Epithelial cell of esophagus (primary cell): Measurements from ENCODE around the gene PAK5.

Experiments used
- DNase-seq: peaks from one replicate; pipeline ENCODE4 v3.0.0; 2010; ENCODE audit warnings: low read depth
- H3K4me3 ChIP-seq: 2 replicates; pipeline ENCODE4 v1.5.1; 2011; ENCODE audit warnings: mild to moderate bottlenecking, low read length, control low read depth
- CTCF ChIP-seq: IDR thresholded peaks from 2 replicates; pipeline ENCODE4 v1.5.1; 2011; ENCODE audit warnings: low read depth, mild to moderate bottlenecking, low read length, control low read depth, inconsistent platforms; ENCODE audit not compliant: insufficient read depth; ENCODE audit errors: missing control alignments

The PAK5 gene

GRCh38 chr20:9510911-9511310 is 328.0 kb downstream of the PAK5 start:
- H3K4me3 ChIP-seq = no peak overlapping the region
- TF ChIP-seq CTCF = no peak
- DNase-seq = no peak

GRCh38 chr20:9509246-9509645 is 329.6 kb downstream of the PAK5 start:
- H3K4me3 ChIP-seq = no peak overlapping the region
- no peak for TF ChIP-seq CTCF
- no peak for DNase-seq

DNA sequence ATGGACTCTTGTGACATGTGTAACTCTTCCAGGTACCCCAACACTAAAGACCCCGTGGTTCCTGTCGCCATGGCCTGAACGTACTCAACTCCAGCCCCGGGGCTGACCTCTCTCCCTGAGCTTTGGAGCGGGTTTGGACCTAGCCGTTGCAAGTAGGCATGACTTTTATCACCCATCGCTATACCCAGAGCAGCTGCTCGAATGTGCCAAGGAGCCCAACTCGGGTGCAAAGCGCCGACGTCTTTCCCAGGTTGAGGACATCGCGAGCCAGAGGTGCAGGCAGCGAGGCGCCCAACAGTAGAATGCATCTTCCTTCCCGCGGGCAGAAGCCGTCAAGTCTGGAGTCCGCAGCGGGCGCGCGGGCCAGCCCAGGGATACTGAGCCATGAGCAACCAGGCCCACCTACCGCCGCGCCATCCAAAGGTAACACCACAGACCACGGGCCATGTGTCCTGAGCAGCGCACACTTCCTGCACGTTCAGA is 330.1 kb downstream of the PAK5 start:
- DNase-seq = no peak
- no peak for TF ChIP-seq CTCF
- H3K4me3 ChIP-seq = no peak overlapping the region

- DNase-seq = no peak
- no peak overlapping the region for H3K4me3 ChIP-seq
- no peak for TF ChIP-seq CTCF
These were observed 330.6 kb downstream of the PAK5 start for GRCh38 chr20:9508240-9508661.

- no peak for DNase-seq
- H3K4me3 ChIP-seq = no peak overlapping the region
- no peak for TF ChIP-seq CTCF
These were observed 331.2 kb downstream of the PAK5 start for GRCh38 chr20:9507544-9508239.

GRCh38 chr20:9506964-9507369 is 331.9 kb downstream of the PAK5 start:
- H3K4me3 ChIP-seq = no peak overlapping the region
- TF ChIP-seq CTCF = no peak
- DNase-seq = no peak

GRCh38 chr20:9506280-9506821 is 332.5 kb downstream of the PAK5 start:
- H3K4me3 ChIP-seq = no peak overlapping the region
- no peak for DNase-seq
- no peak for TF ChIP-seq CTCF
